HAP-1 (cell line): ENCODE measurements around the gene ODAD3.
"Not testable (repeated sequence)": the region's sequence is repeated elsewhere in the genome, so short reads cannot be mapped to it uniquely, and the experiment has no call there.

Experiments
- DNase-seq, 2 experiments: peaks; one replicate each; pipeline ENCODE4 v3.0.0-alpha.2; 2016 to 2020; ENCODE audit warnings: low spot score in 2 of 2
- H3K27me3 ChIP-seq: fragments of 250-450 bp; sonication (Bioruptor Pico); 2 replicates; pipeline ENCODE4 v1.5.1; 2020; ENCODE audit warnings: low read depth, mild to moderate bottlenecking, moderate library complexity
- H3K36me3 ChIP-seq: fragments of 250-450 bp; sonication (Bioruptor Pico); replicated peaks from 2 replicates; pipeline ENCODE4 v1.5.1; 2020; ENCODE audit warnings: mild to moderate bottlenecking
- H3K4me1 ChIP-seq: fragments of 250-450 bp; sonication (Bioruptor Pico); 2 replicates; pipeline ENCODE4 v1.5.1; 2020; ENCODE audit warnings: mild to moderate bottlenecking
- H3K4me3 ChIP-seq: fragments of 250-450 bp; sonication (Bioruptor Pico); 2 replicates; pipeline ENCODE4 v1.5.1; 2020; ENCODE audit warnings: mild to moderate bottlenecking, moderate library complexity
- H3K9me3 ChIP-seq: fragments of 250-450 bp; sonication (Bioruptor Pico); 2 replicates; pipeline ENCODE4 v1.5.1; 2020; ENCODE audit warnings: mild to moderate bottlenecking, moderate library complexity
- in situ Hi-C: fragments of 300-500 bp; cut with MboI; formaldehyde crosslinking; loops from 3 replicates; pipeline ENCODE4 v1.14.3; 2020; ENCODE audit warnings: low sequenced_read_pairs, inconsistent platforms, mixed read lengths

ODAD3 gene

DNA sequence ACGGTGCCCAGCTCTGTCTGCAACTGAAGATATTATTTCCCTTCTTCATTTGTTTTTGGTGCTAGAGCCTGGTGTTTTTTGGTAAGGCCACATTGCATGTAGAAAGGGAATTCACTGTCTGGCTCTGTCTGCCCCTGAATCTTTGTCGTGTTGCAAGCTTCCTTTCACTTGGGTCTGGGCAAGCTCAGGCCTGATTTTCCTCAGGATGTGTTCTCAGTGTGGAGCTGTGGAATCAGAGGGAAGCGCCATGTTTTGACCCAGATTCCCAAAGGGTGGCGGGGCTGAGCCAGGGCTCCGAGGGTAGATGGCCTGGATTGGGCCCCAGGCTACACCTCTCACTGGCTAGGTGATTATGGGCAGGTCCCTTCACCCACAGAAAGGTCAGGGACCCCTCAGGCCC is 9.1 kb upstream of the ODAD3 start:
- H3K27me3 ChIP-seq, result no peaks in the 10 kb centered on the region
- in situ Hi-C loops, result no loop called here
- no peaks in the 10 kb centered on the region for H3K9me3 ChIP-seq
- no peak for DNase-seq
- H3K4me3 ChIP-seq, result no peak overlapping the region
- no peaks in the 10 kb centered on the region for H3K4me1 ChIP-seq
- peaks cover 79% of the 10 kb centered on the region for H3K36me3 ChIP-seq

DNA sequence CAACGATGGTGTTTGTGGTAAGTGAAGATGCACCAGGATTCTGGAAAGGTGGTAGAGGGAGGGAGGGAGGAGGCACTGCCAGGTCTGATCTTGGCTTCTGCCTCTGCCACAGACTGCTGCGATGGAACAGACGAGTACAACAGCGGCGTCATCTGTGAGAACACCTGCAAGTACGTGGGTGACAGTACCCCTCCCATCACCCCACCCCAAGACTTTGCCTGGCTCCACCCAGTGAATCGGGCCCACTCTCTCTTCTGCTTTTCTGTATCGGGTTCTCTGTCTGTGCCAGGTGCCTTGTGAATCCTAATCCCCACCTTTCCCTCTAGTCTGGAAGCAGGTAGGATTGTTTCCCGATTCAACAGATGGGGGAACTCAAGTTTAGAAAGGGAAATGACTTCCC is 3.0 kb upstream of the ODAD3 start:
- H3K27me3 ChIP-seq, result no peaks in the 10 kb centered on the region
- H3K4me1 ChIP-seq, result peaks cover 5% of the 10 kb centered on the region
- no peaks in the 10 kb centered on the region for H3K9me3 ChIP-seq
- DNase-seq, result no peak
- no peak overlapping the region for H3K4me3 ChIP-seq
- H3K36me3 ChIP-seq, result peaks cover 61% of the 10 kb centered on the region
- in situ Hi-C loops, result no loop called here

DNA sequence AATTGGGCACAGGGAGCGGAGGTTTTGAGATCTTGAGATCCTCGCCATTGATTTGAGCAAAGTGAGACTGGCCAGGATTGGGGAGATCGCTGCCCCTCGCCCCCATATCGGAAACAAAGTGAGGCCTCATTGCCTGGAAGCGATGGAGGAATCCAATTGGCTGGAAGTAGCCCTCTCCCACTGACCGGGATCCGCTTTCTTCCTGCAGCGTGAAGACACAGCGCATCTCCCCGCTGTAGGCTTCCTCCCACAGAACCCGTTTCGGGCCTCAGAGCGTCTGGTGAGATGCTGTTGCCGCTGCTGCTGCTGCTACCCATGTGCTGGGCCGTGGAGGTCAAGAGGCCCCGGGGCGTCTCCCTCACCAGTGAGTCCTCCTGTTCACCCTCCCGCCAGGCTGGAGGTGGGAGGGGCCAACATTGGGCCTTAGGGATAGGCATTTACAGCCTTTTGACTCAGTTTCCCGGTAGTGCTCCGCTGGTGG is 952 bp upstream of the ODAD3 start:
- peak in 1 of 2 experiments; percentile 35 for DNase-seq
- in situ Hi-C loops, result no loop called here
- H3K4me3 ChIP-seq, result peak overlapping the region; percentile 70
- H3K36me3 ChIP-seq, result peaks cover 40% of the 10 kb centered on the region
- H3K9me3 ChIP-seq, result no peaks in the 10 kb centered on the region
- H3K27me3 ChIP-seq, result no peaks in the 10 kb centered on the region
- H3K4me1 ChIP-seq, result peaks cover 5% of the 10 kb centered on the region

DNA sequence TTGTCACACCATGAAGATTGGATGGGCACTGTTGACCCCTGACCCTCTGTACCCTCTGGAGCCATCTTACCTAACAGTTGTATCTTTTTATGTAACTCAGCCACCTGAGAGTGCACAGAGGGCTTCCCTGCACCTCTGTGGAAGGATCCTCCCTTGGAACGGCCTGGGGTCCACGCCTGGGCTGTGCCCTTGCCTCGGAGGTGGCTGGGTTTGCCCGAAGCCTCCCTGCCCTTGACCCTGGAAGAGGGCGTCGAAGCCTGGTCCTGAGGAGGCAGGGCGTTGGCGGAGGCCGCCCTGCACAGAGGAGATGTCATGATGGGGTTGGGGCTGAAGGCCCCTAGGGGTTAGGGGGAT is 241 bp downstream of the ODAD3 start:
- Histone ChIP-seq H3K4me1 (peaks cover 5% of the 10 kb centered on the region), H3K36me3 (peaks cover 31% of the 10 kb centered on the region), H3K4me3 (peak overlapping the region; percentile 70), H3K27me3 (no peaks in the 10 kb centered on the region), H3K9me3 (no peaks in the 10 kb centered on the region)
- in situ Hi-C loops, result no loop called here
- no peak for DNase-seq

DNA sequence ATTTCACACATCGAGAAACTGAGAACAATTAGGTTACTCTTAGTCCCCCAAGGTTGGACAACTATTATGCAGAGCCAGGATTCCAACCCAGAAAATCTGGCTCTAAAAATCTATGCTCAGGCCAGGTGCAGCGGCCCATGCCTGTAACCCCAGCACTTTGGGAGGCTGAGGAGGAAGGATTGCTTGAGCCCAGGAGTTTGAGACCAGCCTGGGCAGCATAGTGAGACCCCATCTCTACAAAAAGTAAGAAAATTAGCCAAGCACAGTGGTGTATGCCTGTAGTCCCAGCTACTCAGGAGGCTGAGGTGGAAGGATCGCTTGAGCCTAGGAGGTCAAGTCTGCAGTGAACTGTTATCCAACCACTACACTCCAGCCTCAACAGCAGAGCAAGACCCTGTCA is 1.4 kb downstream of the ODAD3 start:
- in situ Hi-C loops, H3K27me3 ChIP-seq, DNase-seq: not testable (repeated sequence)

DNA sequence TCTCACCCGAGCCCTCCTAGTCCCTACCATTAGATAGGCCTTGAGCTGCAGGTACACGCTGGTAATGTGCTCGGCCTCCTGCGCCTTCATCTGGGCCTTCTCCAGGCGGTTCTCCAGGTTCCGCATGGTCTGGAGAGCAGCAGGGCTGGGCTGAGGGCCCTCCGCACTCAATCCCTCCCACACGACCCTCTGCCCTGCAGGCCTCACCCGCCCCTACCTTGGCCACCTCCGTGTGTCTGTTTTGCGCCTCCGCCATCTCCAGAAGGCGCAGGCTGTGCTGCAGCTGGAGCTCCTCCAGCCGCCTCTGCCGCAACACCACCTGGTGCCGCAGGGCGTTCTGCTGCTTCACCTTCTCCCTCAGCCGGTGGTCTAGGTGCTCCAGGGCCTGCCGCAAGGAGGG is 8.3 kb downstream of the ODAD3 start:
- DNase-seq, result no peak
- Histone ChIP-seq H3K4me3 (no peak overlapping the region), H3K9me3 (no peaks in the 10 kb centered on the region), H3K27me3 (no peaks in the 10 kb centered on the region), H3K4me1 (no peaks in the 10 kb centered on the region), H3K36me3 (no peaks in the 10 kb centered on the region)
- in situ Hi-C loops, result no loop called here

More for the DNA sequence above, 1.4 kb downstream of the ODAD3 start:
- not testable (repeated sequence) for H3K4me1 ChIP-seq, H3K4me3 ChIP-seq, H3K9me3 ChIP-seq
- peaks cover 24% of the 10 kb centered on the region for H3K36me3 ChIP-seq

DNA sequence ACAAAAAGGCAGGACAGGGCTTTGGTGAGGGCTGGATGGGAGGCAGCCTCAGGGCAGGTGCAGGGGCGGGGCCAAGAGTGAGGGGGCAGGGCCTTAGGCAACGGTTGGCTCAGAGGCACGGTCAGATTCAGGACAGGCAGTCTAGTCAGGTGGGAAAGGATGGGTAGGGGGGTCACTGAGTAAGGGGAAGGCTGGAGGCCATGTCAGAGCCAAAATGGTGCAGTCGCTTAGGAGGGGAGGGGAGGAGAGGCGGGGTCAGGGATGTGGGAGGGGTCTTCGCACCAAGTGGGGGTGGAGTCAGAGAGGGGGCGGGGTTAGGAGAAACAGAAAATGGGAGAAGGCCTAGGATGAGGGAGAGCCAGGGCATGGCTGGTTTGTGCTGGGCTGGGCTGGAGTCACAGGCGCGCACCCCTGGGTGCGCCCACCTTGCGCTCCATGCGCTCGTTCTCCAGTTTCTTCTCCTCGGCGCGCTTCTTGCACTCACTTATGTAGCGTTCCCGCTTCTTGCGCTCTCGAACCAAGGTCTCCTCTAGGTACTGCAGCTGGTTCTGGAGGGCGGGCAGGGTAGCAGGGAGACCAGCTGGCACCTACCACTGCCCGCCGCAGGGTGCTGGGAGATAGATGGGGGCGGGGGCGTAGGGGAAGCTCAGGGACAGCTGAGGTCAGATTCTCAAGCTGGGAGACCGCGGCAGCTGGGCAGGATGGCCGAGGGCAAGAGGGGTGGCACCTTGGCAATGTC is 9.0 kb downstream of the ODAD3 start:
- DNase-seq, result peak in 1 of 2 experiments; percentile 48
- no peaks in the 10 kb centered on the region; the same call in 1 of the 2 replicates for H3K27me3 ChIP-seq
- no peaks in the 10 kb centered on the region for H3K36me3 ChIP-seq
- in situ Hi-C loops, result no loop called here
- no peaks in the 10 kb centered on the region for H3K4me1 ChIP-seq
- H3K9me3 ChIP-seq, result no peaks in the 10 kb centered on the region
- H3K4me3 ChIP-seq, result no peak overlapping the region

DNA sequence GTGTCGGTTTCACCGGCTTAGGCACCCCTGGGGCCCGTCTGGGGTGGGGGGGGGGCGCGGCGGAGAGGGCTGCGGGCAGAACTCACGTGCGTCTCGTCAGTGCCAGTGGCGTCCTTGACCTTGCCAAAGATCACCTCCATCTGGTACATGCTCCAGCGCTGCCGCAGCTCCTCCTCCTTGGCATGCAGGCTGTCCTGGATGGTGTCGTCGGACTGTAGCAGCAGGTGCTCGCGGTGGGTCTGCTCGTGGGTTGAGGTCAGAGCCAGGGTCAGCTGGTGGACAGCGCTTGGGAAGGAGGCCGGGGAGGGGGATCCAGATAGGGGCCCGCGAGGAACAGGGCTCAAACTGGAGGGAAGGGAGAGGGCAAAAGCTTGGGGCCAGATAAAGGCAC is 11.1 kb downstream of the ODAD3 start:
- in situ Hi-C loops, result no loop called here
- no peaks in the 10 kb centered on the region for H3K4me1 ChIP-seq
- peaks cover 16% of the 10 kb centered on the region for H3K27me3 ChIP-seq
- DNase-seq, result no peak
- H3K4me3 ChIP-seq, result no peak overlapping the region
- H3K9me3 ChIP-seq, result no peaks in the 10 kb centered on the region
- H3K36me3 ChIP-seq, result no peaks in the 10 kb centered on the region

DNA sequence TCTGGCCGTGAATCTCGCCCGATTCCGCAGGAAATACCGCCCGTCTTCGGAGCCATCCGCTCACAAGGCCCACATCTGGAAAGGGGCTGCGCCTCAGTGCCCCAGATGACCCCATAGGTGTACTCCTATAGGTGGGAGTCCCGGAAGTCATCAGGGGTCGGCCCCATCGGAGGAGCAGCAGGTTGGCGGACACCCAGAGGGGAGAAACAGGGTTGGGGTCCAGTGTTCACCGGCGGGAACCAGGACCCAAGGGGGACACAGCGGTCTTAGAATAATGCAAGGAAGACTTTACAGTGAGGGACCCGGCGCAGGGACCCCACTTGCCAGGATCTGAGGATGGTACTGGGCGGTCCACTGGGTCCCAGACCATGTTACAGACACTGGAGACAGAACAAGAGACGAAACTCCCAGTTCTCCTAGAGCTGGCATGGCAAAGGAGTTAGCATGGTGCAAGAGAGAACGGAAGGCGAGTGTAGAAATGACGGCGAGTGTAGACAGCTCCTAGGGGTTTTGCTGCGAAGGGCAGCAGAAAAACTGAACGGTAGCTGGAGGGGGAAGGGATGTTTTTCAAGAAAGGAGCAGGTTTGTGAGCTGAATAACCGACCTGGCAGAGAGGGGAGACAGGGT is 11.6 kb downstream of the ODAD3 start:
- Histone ChIP-seq H3K4me1 (no peaks in the 10 kb centered on the region), H3K9me3 (no peaks in the 10 kb centered on the region), H3K4me3 (no peak overlapping the region), H3K27me3 (peaks cover 21% of the 10 kb centered on the region), H3K36me3 (no peaks in the 10 kb centered on the region)
- no peak for DNase-seq
- in situ Hi-C loops, result no loop called here

DNA sequence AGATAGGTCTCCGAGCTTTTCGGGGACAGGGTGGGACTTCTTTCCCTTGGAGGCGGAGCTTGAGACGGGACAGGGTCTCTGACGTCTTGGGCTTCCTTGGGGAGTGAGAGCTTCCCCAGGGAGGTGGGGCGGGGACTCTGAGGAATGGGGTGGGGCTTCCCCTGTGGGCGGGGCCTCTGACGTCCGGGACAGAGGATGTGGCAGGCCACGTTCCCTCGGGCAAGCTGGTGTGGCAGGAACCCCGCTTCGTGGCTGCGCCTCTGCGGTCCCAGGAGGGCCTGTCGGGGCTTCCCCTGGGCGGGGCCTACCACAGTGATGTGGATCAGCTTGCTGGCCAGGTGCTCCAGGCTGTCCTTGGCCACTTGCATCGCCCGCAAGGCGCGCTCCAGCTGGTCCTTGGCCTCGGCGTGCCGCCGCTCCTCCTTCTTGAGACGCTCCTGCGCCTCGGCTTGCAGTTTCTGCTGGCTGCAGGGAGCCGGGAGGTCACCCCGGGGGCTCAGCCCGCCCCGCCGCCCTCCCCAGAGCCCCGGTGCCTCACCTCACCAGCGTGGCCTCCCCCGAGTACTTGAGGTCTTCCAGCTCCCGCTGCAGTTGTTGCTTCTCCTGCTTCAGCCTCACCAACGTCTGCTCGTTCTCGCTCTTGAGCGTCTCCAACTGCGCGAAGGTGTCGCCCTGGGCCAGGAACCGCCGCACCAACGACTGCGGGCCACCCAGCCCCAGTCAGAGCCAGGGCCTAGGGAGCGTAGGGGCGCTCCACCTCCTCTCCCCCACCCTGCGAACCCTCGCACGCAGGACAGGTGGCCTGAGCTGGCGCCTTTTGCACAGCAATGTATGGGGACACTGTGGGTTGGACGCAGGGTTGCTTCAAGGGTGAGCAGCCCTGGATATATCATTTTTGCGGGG is 12.5 kb downstream of the ODAD3 start:
- Histone ChIP-seq H3K9me3 (no peaks in the 10 kb centered on the region), H3K36me3 (no peaks in the 10 kb centered on the region), H3K4me1 (no peaks in the 10 kb centered on the region), H3K27me3 (peaks cover 27% of the 10 kb centered on the region), H3K4me3 (no peak overlapping the region)
- in situ Hi-C loops, result no loop called here
- DNase-seq, result peak in 1 of 2 experiments; percentile 38

DNA sequence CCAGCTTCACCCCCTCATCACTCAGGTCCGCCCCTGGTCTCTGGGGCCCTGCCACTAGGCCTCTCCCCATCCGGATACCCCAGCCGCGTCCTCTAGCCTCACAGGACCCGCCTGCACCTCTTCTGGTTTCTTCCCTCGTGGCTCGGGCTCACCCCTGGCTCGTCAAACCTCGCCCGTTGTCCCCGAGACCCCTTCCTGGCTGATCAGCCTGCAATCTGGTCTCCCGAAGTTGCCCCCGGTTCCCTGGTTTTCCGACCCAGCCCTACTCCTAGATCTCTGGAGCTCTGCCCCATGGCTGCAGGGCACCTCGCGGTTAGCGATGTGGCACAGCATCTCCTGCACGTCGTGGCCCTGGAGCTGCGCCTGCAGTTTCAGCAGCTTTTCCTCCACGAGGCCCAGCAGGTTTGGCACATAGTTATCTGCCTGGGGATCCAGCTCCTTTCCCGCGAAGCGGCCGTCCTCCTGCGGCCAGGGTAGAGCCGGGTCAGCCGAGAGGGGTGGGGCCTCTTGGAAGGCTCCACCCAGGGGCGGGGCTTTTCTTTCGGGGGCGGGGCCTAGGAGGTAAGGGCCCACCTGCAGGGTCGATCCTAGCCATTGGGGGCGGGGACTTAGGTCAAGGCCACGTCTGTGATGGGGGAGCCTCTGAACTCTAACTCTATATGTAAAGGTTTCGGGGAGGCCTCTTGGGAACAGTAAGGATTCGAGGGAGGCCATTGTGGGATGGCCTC is 13.4 kb downstream of the ODAD3 start:
- peak in 1 of 2 experiments; percentile 30 for DNase-seq
- Histone ChIP-seq H3K27me3 (peaks cover 28% of the 10 kb centered on the region), H3K36me3 (no peaks in the 10 kb centered on the region), H3K4me1 (no peaks in the 10 kb centered on the region), H3K9me3 (no peaks in the 10 kb centered on the region), H3K4me3 (no peak overlapping the region)
- in situ Hi-C loops, result no loop called here

DNA sequence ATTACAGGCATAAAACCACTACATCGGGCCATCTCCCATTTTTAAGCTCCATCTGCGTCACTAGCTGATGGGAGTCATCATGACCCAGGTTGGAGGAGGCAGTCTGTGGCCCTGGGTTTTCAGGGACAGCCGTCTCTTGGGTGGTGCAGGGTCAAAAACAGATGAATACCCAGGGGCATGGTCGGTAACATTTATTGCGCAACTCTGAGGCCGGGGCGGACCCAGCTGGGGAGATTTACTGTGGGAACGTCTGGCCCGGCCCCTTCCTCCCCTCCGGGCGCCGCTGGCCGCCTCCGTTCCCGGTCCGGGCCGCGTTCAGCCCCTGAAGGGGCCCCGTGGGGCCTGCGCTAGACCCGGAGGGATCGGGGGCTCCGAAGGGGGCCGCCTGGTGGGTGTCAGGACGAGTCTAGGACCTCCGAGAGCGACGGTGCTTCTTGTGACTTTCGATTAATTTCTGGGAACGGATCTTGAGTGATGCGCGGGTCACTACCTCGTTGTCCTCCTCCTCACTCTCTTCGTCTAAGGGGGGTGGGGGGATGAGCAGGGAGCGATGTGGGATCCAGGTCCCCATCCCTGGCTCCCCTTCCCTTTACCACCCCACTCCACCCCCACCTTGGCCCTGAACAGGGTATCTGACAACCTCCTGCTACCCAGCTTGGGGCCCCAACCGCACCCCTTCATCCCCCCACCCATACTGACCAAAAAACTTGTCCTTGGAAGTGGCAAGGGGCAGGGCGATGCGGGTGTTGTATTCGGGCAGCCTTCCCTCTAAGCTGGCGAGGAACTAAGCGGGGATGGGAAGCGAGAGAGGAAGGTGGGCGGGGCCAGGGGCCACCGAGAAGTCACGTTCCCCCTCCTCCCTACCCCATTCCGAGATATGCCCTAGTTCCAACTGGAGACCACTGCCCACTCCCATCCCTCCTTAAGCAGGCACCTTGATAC is 14.2 kb downstream of the ODAD3 start:
- Histone ChIP-seq H3K36me3 (no peaks in the 10 kb centered on the region), H3K4me1 (no peaks in the 10 kb centered on the region), H3K27me3 (peaks cover 28% of the 10 kb centered on the region), H3K9me3 (no peaks in the 10 kb centered on the region), H3K4me3 (no peak overlapping the region)
- DNase-seq, result peak in 1 of 2 experiments; percentile 42
- in situ Hi-C loops, result no loop called here
